Bronchial epithelial cell (primary cell): ENCODE results near the gene F2R. TPM values are rescaled to one million over a fixed set of nuclear protein-coding genes. Genes with fewer than 3 reads are reported as not detected.

Experiments
- DNase-seq: peaks from one replicate; pipeline ENCODE4 v3.0.0-alpha.2; 2010; ENCODE audit warnings: low read depth
- FAIRE-seq: peaks from 2 replicates; lab custom pipeline; 2011; peaks lifted over from hg19 to GRCh38; lab: Jason Lieb, UNC
- H3K27me3 ChIP-seq: 2 replicates; pipeline ENCODE4 v1.5.1; 2011; ENCODE audit warnings: low read length; ENCODE audit not compliant: control insufficient read depth, insufficient read depth
- H3K36me3 ChIP-seq: 2 replicates; pipeline ENCODE4 v1.5.1; 2011; ENCODE audit warnings: low read length; ENCODE audit not compliant: control insufficient read depth, insufficient read depth
- H3K4me3 ChIP-seq: 2 replicates; pipeline ENCODE4 v1.5.1; 2011; ENCODE audit warnings: mild to moderate bottlenecking, low read depth, low read length, control low read depth
- total RNA-seq: library from RNA; depleted of rRNA; stranded (reverse); fragments of >200 nt; gene quantifications from 2 replicates; pipeline ENCODE4 v1.2.1, GENCODE V29; 2014
- TF ChIP-seq, protein P1 (sequence below): IDR thresholded peaks from 2 replicates; pipeline ENCODE4 v1.5.1; 2011; ENCODE audit warnings: mild to moderate bottlenecking, moderate library complexity, low read length, control low read depth, inconsistent platforms; ENCODE audit not compliant: insufficient read depth, severe bottlenecking

F2R gene
- total RNA-seq: 2.0 and 12.1 TPM in 2 replicates

DNA sequence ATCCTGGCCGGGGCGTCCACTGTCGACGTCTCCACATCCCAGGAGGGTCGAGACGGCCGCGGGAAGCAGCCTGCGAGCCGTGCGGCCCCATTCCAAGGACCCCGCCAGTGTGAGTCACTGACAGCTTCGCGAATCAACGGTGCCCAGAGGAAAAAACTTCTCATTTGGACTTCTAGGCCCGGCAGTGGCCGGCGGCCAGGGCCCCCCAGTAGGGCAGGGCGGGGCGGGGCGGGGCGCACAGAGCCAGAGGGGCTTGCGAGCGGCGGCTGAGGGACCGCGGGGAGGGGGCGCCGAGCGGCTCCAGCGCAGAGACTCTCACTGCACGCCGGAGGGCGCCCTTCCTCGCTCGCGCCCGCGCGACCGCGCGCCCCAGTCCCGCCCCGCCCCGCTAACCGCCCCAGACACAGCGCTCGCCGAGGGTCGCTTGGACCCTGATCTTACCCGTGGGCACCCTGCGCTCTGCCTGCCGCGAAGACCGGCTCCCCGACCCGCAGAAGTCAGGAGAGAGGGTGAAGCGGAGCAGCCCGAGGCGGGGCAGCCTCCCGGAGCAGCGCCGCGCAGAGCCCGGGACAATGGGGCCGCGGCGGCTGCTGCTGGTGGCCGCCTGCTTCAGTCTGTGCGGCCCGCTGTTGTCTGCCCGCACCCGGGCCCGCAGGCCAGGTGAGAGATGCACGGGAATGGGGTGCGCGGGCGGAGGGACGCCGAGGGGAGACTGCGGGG is at the start of gene F2R:
TSS of gene F2R (plus strand) at position 391 of the 720 bp plus-strand sequence. CDS start at position 573, 182 bp downstream.
- FAIRE-seq (no peak), DNase-seq (no peak)
- Histone ChIP-seq H3K27me3 (no peaks in the 10 kb centered on the region), H3K36me3 (no peaks in the 10 kb centered on the region), H3K4me3 (peak within 1 kb of the TSS; percentile 82)
- TF ChIP-seq, protein P1, sequence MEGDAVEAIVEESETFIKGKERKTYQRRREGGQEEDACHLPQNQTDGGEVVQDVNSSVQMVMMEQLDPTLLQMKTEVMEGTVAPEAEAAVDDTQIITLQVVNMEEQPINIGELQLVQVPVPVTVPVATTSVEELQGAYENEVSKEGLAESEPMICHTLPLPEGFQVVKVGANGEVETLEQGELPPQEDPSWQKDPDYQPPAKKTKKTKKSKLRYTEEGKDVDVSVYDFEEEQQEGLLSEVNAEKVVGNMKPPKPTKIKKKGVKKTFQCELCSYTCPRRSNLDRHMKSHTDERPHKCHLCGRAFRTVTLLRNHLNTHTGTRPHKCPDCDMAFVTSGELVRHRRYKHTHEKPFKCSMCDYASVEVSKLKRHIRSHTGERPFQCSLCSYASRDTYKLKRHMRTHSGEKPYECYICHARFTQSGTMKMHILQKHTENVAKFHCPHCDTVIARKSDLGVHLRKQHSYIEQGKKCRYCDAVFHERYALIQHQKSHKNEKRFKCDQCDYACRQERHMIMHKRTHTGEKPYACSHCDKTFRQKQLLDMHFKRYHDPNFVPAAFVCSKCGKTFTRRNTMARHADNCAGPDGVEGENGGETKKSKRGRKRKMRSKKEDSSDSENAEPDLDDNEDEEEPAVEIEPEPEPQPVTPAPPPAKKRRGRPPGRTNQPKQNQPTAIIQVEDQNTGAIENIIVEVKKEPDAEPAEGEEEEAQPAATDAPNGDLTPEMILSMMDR: peak; percentile 60

DNA sequence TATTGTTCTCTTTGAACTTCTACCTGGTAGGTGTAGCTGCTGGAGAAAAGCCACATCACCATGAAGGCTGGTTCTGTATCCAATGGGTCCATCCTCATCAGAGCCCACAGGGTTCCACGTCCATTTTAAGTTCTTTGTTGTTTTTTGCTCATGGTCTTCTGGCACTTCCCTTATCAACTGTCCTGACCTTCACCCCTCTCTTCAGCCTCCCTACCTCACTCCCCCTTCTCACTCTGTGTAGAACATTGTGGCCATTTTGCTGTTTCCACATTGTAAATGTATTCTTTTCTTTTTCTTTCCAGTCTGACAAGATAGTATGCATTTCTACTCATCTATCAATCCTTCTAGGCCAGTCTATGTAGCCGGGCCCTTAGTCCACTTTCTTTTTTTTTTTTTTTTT is 48.4 kb upstream of the F2R start:
- no peak for FAIRE-seq
- Histone ChIP-seq H3K27me3 (no peaks in the 10 kb centered on the region), H3K36me3 (no peaks in the 10 kb centered on the region), H3K4me3 (no peak overlapping the region)
- TF ChIP-seq, protein P1: no peak
- no peak for DNase-seq

DNA sequence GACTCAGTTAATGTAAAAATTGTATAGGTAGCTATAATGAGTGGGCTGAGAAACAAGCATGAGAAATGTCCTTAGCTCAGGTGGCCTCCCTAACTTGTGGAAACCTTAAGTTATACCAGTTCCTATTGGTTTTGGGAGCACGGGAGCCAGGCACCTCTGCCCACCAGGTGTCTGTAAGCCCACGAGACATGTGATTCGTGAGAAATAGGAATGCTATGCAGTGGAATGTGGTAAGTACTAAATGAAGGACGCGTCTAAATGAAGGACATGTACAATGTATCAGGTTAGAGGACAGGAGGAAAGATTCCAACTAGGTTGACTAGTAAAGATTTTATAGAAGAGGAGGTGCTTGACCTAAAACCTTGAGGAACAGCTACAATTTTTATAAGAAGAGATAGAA is 46.7 kb upstream of the F2R start:
- no peak for FAIRE-seq
- TF ChIP-seq, protein P1: no peak
- Histone ChIP-seq H3K36me3 (no peaks in the 10 kb centered on the region), H3K27me3 (no peaks in the 10 kb centered on the region), H3K4me3 (no peak overlapping the region)
- no peak for DNase-seq

DNA sequence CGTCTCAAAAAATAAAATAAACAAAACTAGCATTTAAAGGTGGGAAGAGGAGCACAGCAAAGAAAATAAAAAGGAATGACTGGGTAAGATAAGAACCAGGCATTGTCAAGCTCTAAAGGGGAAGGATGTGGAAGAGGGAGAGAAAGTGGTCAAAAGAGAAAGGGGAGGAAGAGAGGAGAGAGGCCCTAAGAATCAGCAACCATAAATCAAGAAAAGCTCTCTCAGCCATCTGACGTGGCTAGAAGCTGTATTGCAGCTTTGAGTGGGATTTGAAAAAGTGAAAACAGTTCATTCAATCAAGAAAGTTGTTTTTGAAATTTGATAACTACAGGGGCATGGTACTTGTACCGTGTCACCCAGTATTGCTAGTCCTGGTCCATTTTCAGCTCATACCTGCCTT is 45.4 kb upstream of the F2R start:
- DNase-seq (no peak), FAIRE-seq (no peak)
- H3K4me3 ChIP-seq: no peak overlapping the region
- no peaks in the 10 kb centered on the region for H3K27me3 ChIP-seq
- H3K36me3 ChIP-seq: no peaks in the 10 kb centered on the region
- TF ChIP-seq, protein P1: no peak

DNA sequence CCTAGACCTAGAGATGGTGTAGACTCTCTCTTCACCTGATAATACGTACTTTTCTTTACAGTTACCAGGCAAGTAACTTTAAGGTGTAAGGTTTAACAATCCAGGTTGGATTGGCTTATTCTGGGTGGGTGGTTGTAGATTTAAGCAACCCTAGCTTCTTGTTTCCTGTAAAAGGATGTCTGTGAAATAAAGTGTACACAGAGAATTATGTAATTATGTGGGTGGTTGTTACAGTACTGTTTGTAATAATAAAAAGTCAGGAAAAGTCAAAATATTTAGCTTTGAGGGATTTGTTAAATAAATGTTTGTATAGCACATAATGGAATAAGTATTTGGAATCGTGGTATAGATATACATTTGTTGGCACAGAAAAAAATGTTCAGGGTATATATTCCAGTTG is 43.7 kb upstream of the F2R start:
- Histone ChIP-seq H3K27me3 (no peaks in the 10 kb centered on the region), H3K4me3 (no peak overlapping the region), H3K36me3 (no peaks in the 10 kb centered on the region)
- DNase-seq (no peak), FAIRE-seq (no peak)
- TF ChIP-seq, protein P1: no peak

DNA sequence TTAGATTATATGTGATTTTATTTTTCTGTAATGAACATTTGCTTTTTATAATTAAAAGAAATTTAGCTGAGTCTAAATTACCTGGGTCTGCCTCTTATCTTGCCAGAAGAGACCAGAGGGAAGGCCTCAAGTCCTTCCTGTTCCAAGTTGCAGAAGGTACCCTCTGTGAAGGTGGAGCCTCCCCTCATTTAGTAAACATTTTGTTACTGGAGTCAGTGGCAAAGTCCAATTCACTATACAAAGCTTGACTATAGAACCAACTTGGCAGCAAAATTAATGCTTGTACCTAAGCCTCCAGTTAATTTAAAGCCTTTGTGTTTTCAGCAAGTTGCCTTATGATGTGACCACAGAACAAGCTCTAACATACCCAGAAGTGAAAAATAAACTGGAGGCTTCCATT is 42.8 kb upstream of the F2R start:
- H3K27me3 ChIP-seq: no peaks in the 10 kb centered on the region

More for the DNA sequence above, 42.8 kb upstream of the F2R start:
- TF ChIP-seq, protein P1: no peak
- no peak overlapping the region for H3K4me3 ChIP-seq
- DNase-seq (no peak), FAIRE-seq (no peak)
- no peaks in the 10 kb centered on the region for H3K36me3 ChIP-seq
